ENCODE measurements around the gene ANKEF1. TPM values are rescaled to one million over a fixed set of nuclear protein-coding genes. Genes with fewer than 3 reads are reported as not detected.

The ANKEF1 gene
- total and polyA plus RNA-seq, 2 donors (not counting 1 experiment from before 2014, with no cell fraction given) = 1.1 to 3.0 TPM

- Histone ChIP-seq H3K4me3 (ENCODE audit: control extremely low read depth in 1 of 5, extremely low read depth in 1 of 5, insufficient read depth in 1 of 5, low read depth in 2 of 5, low read length in 4 of 5) (no peak overlapping the region), H4K20me1 (ENCODE audit: control insufficient read depth, insufficient read depth, low read length, poor library complexity, severe bottlenecking) (no peaks in the 10 kb centered on the region), H3K4me1 (ENCODE audit: control insufficient read depth in 2 of 2, insufficient read depth in 2 of 2, low read length in 2 of 2) (no peaks in the 10 kb centered on the region), H3K79me2 (ENCODE audit: control insufficient read depth, insufficient read depth, low read length) (no peaks in the 10 kb centered on the region), H2AFZ (ENCODE audit: insufficient read depth, low read depth, low read length, poor library complexity, severe bottlenecking) (no peak overlapping the region), H3K36me3 (replicated peaks in 1 of 2; ENCODE audit: control extremely low read depth in 1 of 2, control insufficient read depth in 1 of 2, extremely low read depth in 1 of 2, insufficient read depth in 2 of 2, low read length in 1 of 2) (no peaks in the 10 kb centered on the region), H3K9me3 (ENCODE audit: control extremely low read depth in 1 of 3, control insufficient read depth in 2 of 3, insufficient read depth in 1 of 3, low read length in 2 of 3) (no peaks in the 10 kb centered on the region), H3K27ac (ENCODE audit: low read length in 2 of 2) (no peak overlapping the region), H3K27me3 (replicated peaks in 1 of 4; ENCODE audit: control extremely low read depth in 1 of 4, control insufficient read depth in 3 of 4, insufficient read depth in 4 of 4, low read length in 3 of 4) (peaks cover 0 to 3% (median 1%) of the 10 kb centered on the region in 4 experiments), H3K4me2 (replicated peaks; ENCODE audit: low read depth, low read length, poor library complexity, severe bottlenecking) (no peak overlapping the region), H3K9ac (ENCODE audit: low read length) (no peak overlapping the region)
- ChIA-PET POLR2A (no interaction called here), CTCF (no interaction called here)
- H3K4me3 Mint-ChIP-seq = no peak overlapping the region
- ATAC-seq (ENCODE audit: low read depth) = no peak
- intact Hi-C loops (cut with micrococcal nuclease) = loop anchor here (5.0 kb wide), 1 partner anchor 477 kb away; no protein-coding TSS in a partner anchor
- H3K4me1 Mint-ChIP-seq = no peaks in the 10 kb centered on the region
- H3K9me3 Mint-ChIP-seq (ENCODE audit: insufficient read depth) = no peaks in the 10 kb centered on the region
- H3K27ac Mint-ChIP-seq = no peak overlapping the region
- TF ChIP-seq EZH2 (IDR thresholded peaks at IDR 0.05; ENCODE audit: borderline replicate concordance, insufficient read depth, low read depth, low read length, poor library complexity, severe bottlenecking) = no peak
- no peak for TF ChIP-seq CTCF (IDR thresholded peaks at IDR 0.05)
- H3K27me3 Mint-ChIP-seq = peaks cover 10% of the 10 kb centered on the region
- 92% methylated on average over 2 of the region's 5 CpGs for WGBS (ENCODE audit: insufficient coverage)
- DNase-seq = no peak
These were observed 59.9 kb downstream of the ANKEF1 start for GRCh38 chr20:10094566-10095173.

GRCh38 chr20:10096790-10097189 is 62.0 kb downstream of the ANKEF1 start:
- DNase-seq (no peak), ATAC-seq (ENCODE audit: low read depth) (no peak)
- Histone ChIP-seq H3K4me1 (ENCODE audit: control insufficient read depth in 2 of 2, insufficient read depth in 2 of 2, low read length in 2 of 2) (no peaks in the 10 kb centered on the region), H3K27ac (ENCODE audit: low read length in 2 of 2) (no peak overlapping the region), H3K36me3 (replicated peaks in 1 of 2; ENCODE audit: control extremely low read depth in 1 of 2, control insufficient read depth in 1 of 2, extremely low read depth in 1 of 2, insufficient read depth in 2 of 2, low read length in 1 of 2) (no peaks in the 10 kb centered on the region), H3K79me2 (ENCODE audit: control insufficient read depth, insufficient read depth, low read length) (no peaks in the 10 kb centered on the region), H3K27me3 (replicated peaks in 1 of 4; ENCODE audit: control extremely low read depth in 1 of 4, control insufficient read depth in 3 of 4, insufficient read depth in 4 of 4, low read length in 3 of 4) (peaks cover 0 to 3% (median 1%) of the 10 kb centered on the region in 4 experiments), H4K20me1 (ENCODE audit: control insufficient read depth, insufficient read depth, low read length, poor library complexity, severe bottlenecking) (no peaks in the 10 kb centered on the region), H2AFZ (ENCODE audit: insufficient read depth, low read depth, low read length, poor library complexity, severe bottlenecking) (no peak overlapping the region), H3K4me2 (replicated peaks; ENCODE audit: low read depth, low read length, poor library complexity, severe bottlenecking) (no peak overlapping the region), H3K9ac (ENCODE audit: low read length) (no peak overlapping the region), H3K9me3 (ENCODE audit: control extremely low read depth in 1 of 3, control insufficient read depth in 2 of 3, insufficient read depth in 1 of 3, low read length in 2 of 3) (no peaks in the 10 kb centered on the region), H3K4me3 (ENCODE audit: control extremely low read depth in 1 of 5, extremely low read depth in 1 of 5, insufficient read depth in 1 of 5, low read depth in 2 of 5, low read length in 4 of 5) (no peak overlapping the region)
- no peak overlapping the region for H3K4me3 Mint-ChIP-seq
- H3K27me3 Mint-ChIP-seq = peaks cover 10% of the 10 kb centered on the region
- intact Hi-C loops (cut with micrococcal nuclease) = no loop called here
- ChIA-PET CTCF (no interaction called here), POLR2A (no interaction called here)
- WGBS (ENCODE audit: insufficient coverage) = 92% methylated on average over 2 of the region's 3 CpGs
- H3K27ac Mint-ChIP-seq = no peak overlapping the region
- no peak for TF ChIP-seq CTCF (IDR thresholded peaks at IDR 0.05)
- TF ChIP-seq EZH2 (IDR thresholded peaks at IDR 0.05; ENCODE audit: borderline replicate concordance, insufficient read depth, low read depth, low read length, poor library complexity, severe bottlenecking) = no peak
- no peaks in the 10 kb centered on the region for H3K4me1 Mint-ChIP-seq
- H3K9me3 Mint-ChIP-seq (ENCODE audit: insufficient read depth) = no peaks in the 10 kb centered on the region
